AG10803 (cell line): ENCODE data around the gene ERG.
A peak's percentile ranks its signal among the peaks of the same experiment; 100 is the strongest.

Experiments used
- DNase-seq: peaks from one replicate; pipeline ENCODE4 v3.0.0; 2010; ENCODE audit warnings: low read depth
- H3K4me3 ChIP-seq: 2 replicates; pipeline ENCODE4 v1.5.1; 2011; ENCODE audit warnings: mild to moderate bottlenecking, low read length, control low read depth
- TF ChIP-seq, protein P1 (sequence below): conservative IDR thresholded peaks from 2 replicates; pipeline ENCODE4 v1.5.1; 2011; ENCODE audit warnings: mild to moderate bottlenecking, low read length, control low read depth, inconsistent platforms

Gene ERG

GRCh38 chr21:38333301-38334272 is 164.7 kb downstream of the ERG start:
- TF ChIP-seq, protein P1, sequence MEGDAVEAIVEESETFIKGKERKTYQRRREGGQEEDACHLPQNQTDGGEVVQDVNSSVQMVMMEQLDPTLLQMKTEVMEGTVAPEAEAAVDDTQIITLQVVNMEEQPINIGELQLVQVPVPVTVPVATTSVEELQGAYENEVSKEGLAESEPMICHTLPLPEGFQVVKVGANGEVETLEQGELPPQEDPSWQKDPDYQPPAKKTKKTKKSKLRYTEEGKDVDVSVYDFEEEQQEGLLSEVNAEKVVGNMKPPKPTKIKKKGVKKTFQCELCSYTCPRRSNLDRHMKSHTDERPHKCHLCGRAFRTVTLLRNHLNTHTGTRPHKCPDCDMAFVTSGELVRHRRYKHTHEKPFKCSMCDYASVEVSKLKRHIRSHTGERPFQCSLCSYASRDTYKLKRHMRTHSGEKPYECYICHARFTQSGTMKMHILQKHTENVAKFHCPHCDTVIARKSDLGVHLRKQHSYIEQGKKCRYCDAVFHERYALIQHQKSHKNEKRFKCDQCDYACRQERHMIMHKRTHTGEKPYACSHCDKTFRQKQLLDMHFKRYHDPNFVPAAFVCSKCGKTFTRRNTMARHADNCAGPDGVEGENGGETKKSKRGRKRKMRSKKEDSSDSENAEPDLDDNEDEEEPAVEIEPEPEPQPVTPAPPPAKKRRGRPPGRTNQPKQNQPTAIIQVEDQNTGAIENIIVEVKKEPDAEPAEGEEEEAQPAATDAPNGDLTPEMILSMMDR: peak; percentile 33

GRCh38 chr21:38330666-38331065 is 167.6 kb downstream of the ERG start:
- H3K4me3 ChIP-seq: no peak overlapping the region
- DNase-seq: no peak
- TF ChIP-seq, protein P1: no peak

More at GRCh38 chr21:38333301-38334272, 164.7 kb downstream of the ERG start:
- no peak overlapping the region for H3K4me3 ChIP-seq
- no peak for DNase-seq
